NB4 (cell line): ENCODE results near the gene GPR158.
"Not testable (repeated sequence)": the region's sequence is repeated elsewhere in the genome, so short reads cannot be mapped to it uniquely, and the experiment has no call there.

ENCODE experiments used
- DNase-seq: peaks from one replicate; pipeline ENCODE4 v3.0.0; 2010; ENCODE audit warnings: low read depth
- H3K4me3 ChIP-seq: one replicate; pipeline ENCODE4 v1.5.1; 2011; ENCODE audit warnings: mild to moderate bottlenecking, low read depth, low read length, moderate library complexity
- MYC ChIP-seq: IDR thresholded peaks from 2 replicates; pipeline ENCODE4 v1.6.1; 2011; ENCODE audit warnings: low read depth, low read length
- POLR2A ChIP-seq: IDR thresholded peaks from 2 replicates; pipeline ENCODE4 v1.6.1; 2011; ENCODE audit warnings: mild to moderate bottlenecking; ENCODE audit not compliant: insufficient read length; ENCODE audit errors: extremely low read depth
- TF ChIP-seq, protein P1 (sequence below): IDR thresholded peaks from 2 replicates; pipeline ENCODE4 v1.6.1; 2011; ENCODE audit warnings: low read depth, low read length
- TF ChIP-seq, protein P2 (sequence below): IDR thresholded peaks from one replicate; pipeline ENCODE4 v1.5.1; 2012; ENCODE audit warnings: low read depth, low read length

GPR158 gene

DNA sequence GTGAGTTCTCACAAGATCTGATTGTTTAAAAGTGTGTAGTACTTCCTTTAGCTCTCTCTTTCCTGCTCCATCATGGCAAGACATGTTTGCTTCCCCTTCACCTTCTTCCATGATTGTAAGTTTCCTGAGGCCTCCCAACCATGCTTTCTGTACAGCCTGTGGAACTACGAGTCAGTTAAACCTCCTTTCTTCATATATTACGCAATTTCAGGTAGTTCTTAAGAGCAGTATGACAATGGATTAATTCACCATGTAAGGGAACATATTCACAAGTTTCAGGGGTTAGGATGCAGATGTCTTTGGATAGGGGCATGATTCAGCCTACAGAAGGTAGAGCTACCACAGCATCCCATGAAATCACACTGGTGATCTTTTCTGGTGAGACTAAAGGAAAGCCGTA lies 174.7 kb downstream of the GPR158 start:
- TF ChIP-seq, protein P1, sequence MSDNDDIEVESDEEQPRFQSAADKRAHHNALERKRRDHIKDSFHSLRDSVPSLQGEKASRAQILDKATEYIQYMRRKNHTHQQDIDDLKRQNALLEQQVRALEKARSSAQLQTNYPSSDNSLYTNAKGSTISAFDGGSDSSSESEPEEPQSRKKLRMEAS, result no peak
- TF ChIP-seq POLR2A (no peak), MYC (no peak)
- TF ChIP-seq, protein P2, sequence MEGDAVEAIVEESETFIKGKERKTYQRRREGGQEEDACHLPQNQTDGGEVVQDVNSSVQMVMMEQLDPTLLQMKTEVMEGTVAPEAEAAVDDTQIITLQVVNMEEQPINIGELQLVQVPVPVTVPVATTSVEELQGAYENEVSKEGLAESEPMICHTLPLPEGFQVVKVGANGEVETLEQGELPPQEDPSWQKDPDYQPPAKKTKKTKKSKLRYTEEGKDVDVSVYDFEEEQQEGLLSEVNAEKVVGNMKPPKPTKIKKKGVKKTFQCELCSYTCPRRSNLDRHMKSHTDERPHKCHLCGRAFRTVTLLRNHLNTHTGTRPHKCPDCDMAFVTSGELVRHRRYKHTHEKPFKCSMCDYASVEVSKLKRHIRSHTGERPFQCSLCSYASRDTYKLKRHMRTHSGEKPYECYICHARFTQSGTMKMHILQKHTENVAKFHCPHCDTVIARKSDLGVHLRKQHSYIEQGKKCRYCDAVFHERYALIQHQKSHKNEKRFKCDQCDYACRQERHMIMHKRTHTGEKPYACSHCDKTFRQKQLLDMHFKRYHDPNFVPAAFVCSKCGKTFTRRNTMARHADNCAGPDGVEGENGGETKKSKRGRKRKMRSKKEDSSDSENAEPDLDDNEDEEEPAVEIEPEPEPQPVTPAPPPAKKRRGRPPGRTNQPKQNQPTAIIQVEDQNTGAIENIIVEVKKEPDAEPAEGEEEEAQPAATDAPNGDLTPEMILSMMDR, result no peak
- no peak for DNase-seq
- H3K4me3 ChIP-seq, result no peak overlapping the region

DNA sequence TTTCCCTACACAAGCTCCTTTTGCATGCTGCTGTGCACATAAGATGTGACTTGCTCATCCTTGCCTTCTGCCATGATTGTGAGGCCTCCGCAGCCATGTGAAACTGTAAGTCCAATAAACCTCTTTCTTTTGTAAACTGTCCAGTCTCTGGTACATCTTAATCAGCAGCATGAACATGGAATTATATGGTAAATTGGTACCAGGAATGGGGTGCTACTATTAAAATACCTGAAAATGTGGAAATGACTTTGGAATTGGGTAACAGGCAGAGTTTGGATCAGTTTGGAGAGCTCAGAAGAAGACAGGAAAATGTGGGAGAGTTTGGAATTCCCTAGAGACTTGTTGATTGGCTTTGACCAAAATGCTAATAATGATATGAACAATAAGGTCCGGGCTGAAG lies 181.8 kb downstream of the GPR158 start:
- DNase-seq, result no peak
- TF ChIP-seq, protein P1, result no peak
- TF ChIP-seq MYC, result no peak
- TF ChIP-seq, protein P2, result no peak
- no peak for TF ChIP-seq POLR2A
- no peak overlapping the region for H3K4me3 ChIP-seq

DNA sequence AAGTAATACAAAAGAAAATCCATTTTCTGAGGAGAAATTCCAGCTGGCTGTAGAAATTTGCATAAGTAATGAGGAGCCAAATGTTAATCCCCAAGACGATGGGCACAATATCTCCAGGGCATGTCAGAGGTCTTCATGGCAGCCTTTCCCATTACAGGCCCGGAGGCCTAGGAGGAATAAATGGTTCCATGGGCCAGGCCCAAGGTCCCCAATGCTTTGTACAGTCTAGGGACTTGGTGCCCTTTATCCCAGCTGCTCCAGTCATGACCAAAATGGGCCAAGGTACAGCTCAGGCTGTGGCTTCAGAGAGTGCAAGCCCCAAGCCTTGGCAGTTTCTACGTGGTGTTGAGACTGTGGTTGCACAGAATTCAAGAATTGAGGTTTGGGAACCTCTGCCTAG lies 182.5 kb downstream of the GPR158 start:
- no peak for DNase-seq
- H3K4me3 ChIP-seq, result no peak overlapping the region
- TF ChIP-seq, protein P1, result no peak
- TF ChIP-seq POLR2A (no peak), MYC (no peak)
- TF ChIP-seq, protein P2, result no peak

DNA sequence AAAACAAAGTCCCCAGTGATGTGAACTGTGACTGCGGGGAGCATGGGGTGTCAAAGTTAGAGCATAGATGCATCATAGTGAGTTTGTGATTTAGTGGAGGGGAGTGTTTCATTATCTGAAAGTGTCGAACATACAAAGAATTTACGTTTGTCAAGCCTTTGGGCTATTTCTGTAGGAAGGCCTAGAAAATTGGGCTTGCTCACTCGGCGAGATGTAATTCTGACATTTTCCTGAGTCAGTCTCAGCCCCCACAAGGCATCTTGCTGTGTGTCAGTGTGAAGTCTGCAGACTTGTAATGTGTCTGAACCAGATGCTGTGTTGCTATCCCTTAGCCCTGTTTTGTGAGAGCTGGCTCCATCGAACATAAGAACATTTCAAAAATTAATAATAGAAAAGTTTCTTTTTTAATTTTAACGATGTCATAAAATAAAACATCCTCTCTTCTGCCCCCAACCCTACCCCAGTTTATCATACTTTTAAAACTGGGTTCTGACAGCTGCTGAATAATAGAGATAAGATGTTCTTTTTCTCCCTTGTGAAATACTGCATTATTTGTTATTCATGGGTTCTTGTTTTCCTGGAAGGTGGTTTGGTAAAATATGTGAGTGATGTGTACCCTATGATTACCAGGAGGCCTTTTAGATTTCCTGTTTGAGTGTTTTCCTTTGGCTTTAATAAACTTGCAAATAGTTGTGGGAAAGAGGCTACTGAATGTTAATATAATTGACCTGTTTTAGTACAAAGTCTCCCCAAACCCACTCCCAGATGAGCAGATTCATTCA lies 207.4 kb downstream of the GPR158 start:
- TF ChIP-seq POLR2A (no peak), MYC (no peak)
- TF ChIP-seq, protein P1, result no peak
- TF ChIP-seq, protein P2, result no peak
- DNase-seq, result no peak
- no peak overlapping the region for H3K4me3 ChIP-seq

DNA sequence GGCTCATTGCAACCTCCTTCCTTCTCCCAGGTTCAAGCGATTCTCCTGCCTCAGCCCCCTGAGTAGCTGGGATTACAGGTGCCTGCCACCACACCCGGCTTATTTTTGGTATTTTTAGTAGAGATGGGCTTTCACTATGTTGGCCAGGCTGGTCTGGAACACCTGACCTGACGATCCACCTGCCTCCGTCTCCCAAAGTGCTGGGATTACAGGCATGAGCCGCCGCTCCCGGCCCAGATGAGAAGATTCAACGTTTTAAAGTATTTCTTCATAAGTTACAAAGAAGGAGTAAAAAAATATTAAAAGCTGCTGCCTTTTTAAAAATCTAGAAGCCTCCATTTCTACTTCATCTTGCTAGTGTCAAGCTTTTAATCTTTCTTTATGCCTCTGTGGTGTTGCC lies 208.1 kb downstream of the GPR158 start:
- H3K4me3 ChIP-seq, DNase-seq: not testable (repeated sequence)

DNA sequence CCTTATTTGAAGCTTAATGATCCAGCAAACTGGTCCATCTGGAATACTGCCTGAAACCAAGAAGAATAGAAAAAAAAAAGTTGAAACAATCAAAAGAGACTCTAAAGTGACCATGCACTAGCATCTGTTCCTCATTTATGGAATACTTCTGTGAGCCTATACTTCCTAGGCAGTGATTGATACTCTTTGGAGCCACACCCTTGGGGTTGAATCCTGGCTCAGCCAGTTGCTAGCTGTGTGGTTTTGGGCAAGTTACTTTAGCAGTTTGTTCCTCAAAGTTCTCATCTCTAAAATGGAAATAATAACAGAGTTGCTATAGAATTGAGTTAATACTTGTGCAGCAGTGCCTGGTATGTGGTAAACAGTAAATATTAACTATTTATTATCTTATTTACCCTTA lies 208.9 kb downstream of the GPR158 start:
- no peak overlapping the region for H3K4me3 ChIP-seq
- TF ChIP-seq POLR2A (no peak), MYC (no peak)
- TF ChIP-seq, protein P1, result no peak
- TF ChIP-seq, protein P2, result no peak
- DNase-seq, result no peak
